Spleen (tissue), 7 donors: ENCODE measurements around the gene TLCD3A.

Experiments used
- POLR2A ChIP-seq, 3 donors: fragments of 450-650 bp; IDR thresholded peaks; one replicate each; pipeline ENCODE4 v1.5.1; 2017; ENCODE audit warnings: antibody characterized with exemption in 3 of 3, mild to moderate bottlenecking in 1 of 3
- POLR2AphosphoS5 ChIP-seq, 3 donors: sonication (generic); formaldehyde crosslinking; IDR thresholded peaks; one replicate each; pipeline ENCODE4 v1.5.1; 2017; ENCODE audit warnings: antibody characterized with exemption in 3 of 3
- TF ChIP-seq, protein P1 (sequence below), 11 experiments: fragments of 200-600 bp in 7 of 11; fragments of 450-650 bp in 4 of 11; sonication (generic) in 4 of 11; IDR thresholded peaks in 8 of 11; conservative IDR thresholded peaks in 3 of 11; 1 replicate in 7 of 11; 2 replicates in 4 of 11; pipeline versions ENCODE4 v1.4.0 to v1.8.0; 2016 to 2021; ENCODE audit warnings: antibody characterized with exemption in 11 of 11, inconsistent platforms in 4 of 11, mild to moderate bottlenecking in 1 of 11
- donor health status: DM: no; HTN: no; CAD: no; lungs with moderate emphysema.
- donor health status: DM: no; HTN: no; CAD: no.
- donor health status: DM: no; HTN: no; CAD: no.

DNA sequence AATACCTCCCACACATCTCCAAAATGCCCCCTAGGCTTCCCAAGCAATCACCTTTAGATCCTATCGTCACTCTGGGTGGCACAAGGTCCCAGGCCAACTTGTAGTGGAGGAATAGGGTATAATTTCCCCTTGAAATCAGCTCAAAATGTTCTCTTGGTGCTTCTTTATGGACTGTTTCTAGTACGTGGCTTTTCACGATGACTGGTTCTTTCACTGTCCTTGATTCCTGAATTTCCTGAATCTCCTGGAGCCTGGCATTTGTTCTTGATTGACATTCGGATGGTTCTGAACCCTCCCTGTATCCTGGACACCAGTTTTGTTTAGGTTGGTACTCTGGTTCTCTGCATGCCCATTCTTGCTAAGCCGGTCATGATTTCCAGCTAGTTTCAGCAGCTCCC is 10.9 kb upstream of the TLCD3A start:
- TF ChIP-seq, protein P1, sequence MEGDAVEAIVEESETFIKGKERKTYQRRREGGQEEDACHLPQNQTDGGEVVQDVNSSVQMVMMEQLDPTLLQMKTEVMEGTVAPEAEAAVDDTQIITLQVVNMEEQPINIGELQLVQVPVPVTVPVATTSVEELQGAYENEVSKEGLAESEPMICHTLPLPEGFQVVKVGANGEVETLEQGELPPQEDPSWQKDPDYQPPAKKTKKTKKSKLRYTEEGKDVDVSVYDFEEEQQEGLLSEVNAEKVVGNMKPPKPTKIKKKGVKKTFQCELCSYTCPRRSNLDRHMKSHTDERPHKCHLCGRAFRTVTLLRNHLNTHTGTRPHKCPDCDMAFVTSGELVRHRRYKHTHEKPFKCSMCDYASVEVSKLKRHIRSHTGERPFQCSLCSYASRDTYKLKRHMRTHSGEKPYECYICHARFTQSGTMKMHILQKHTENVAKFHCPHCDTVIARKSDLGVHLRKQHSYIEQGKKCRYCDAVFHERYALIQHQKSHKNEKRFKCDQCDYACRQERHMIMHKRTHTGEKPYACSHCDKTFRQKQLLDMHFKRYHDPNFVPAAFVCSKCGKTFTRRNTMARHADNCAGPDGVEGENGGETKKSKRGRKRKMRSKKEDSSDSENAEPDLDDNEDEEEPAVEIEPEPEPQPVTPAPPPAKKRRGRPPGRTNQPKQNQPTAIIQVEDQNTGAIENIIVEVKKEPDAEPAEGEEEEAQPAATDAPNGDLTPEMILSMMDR (IDR thresholded peaks at IDR 0.05 in 8 of 11, conservative IDR thresholded peaks at IDR 0.05 in 3 of 11) = no peak
- TF ChIP-seq POLR2A (IDR thresholded peaks at IDR 0.05) (no peak), POLR2AphosphoS5 (IDR thresholded peaks at IDR 0.05) (no peak)
